Central memory CD4-positive, alpha-beta T cell (primary cell): ENCODE data around the gene TTLL12.
A peak's percentile ranks its signal among the peaks of the same experiment; 100 is the strongest.

ENCODE experiments used
- DNase-seq: peaks from one replicate; pipeline ENCODE4 v3.0.0; 2022
- total RNA-seq, 3 experiments: gene quantifications; one replicate each; lab custom pipeline; 2026; lab: John Stamatoyannopoulos, UW

Gene TTLL12
- 22.6 to 160 (median 46.8) reads per million in 3 experiments for total RNA-seq

GRCh38 chr22:43186272-43187170 lies at the start of gene TTLL12:
Gene TTLL12, minus strand, starts transcription at chr22:43187134. Its CDS starts 65 bp downstream, at chr22:43187069.
- DNase-seq: peak; percentile 64

DNA sequence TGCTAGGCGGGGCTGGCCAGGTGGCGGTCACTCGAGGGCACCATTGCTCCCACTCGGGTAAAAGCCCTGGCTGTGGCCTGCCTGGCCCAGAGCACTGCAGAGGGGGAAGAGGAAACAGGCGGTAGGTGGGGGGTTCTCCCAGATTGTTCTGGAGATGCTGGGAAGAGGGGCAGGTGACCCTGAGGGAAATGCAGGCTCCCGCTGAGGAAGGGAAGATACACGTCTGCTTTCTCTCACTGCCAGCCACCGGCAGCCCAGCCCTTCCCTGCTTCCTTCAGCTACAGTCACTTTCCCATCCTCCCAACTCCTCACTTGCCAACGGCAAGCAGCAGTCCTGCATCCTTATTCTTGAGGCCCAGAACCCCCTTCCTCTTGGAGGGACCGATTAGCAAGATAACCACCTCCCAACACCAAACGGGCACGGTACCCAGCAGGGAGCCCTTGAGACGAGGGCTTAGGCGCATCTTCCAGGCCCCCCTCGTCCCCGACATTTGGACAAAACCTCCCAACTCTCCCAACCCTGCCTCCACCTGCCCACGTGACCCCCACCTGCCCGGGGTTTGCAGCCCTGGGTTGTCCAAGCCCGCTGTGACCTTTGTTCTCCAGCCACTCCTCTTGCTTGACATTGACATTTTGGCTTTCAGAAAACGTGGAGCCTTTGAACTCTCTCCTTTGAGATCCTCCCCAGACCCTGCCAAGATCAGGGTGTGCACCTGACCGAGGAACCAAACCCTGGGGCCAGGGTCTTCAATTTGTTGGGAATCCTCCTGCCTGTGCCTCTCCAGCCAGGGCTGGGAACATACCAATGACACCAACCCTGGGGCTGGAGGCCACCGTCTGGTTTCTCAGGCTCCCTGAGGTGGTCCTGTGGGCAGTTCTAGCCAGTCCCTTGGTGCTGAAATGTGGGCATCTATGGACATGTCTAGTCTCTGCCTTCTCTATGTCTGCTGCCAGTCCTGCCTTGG lies 48.8 kb upstream of the TTLL12 start:
- DNase-seq: no peak

- DNase-seq: no peak
These were observed 47.5 kb upstream of the TTLL12 start for GRCh38 chr22:43234264-43234988.

GRCh38 chr22:43233529-43233928 lies 46.6 kb upstream of the TTLL12 start:
- DNase-seq: no peak

- DNase-seq: no peak
These were observed 45.5 kb upstream of the TTLL12 start for GRCh38 chr22:43232445-43232844.

DNA sequence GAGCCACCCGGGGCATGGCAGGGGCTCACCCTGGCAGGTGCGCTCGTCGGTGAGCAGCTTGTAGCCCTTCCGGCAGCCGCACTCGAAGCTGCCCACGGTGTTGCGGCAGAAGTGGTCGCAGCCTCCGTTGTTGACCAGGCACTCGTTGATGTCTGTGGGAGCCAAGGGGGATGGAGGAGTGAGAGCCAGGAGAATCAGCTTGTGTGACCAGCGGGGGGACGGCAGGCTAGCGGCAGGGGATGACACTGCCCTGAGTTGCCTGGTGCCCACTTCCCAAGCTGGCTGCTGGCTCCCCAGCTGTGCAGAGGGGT lies 44.7 kb upstream of the TTLL12 start:
- DNase-seq: no peak

GRCh38 chr22:43230971-43231723 lies 44.2 kb upstream of the TTLL12 start:
- peak; percentile 44 for DNase-seq

DNA sequence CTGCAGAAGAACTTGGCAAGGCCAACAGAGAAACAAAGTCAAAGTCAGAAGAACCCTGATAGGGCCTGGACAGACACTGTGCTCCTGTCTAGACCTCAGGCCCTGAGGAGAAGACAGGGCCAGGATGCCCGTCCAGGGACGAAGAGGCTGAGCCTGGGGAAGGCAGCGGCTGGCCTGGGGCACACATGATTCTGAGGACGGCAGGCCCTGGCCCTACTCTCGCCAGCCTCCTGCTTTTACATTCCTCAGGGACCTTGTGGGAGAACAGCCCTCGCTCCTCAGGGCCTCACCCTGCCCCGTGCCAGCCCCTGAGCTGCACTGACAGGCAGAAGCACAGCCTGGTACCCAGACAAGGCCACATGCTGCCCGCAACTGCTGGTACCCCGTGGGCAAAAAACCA lies 43.6 kb upstream of the TTLL12 start:
- DNase-seq: no peak

DNA sequence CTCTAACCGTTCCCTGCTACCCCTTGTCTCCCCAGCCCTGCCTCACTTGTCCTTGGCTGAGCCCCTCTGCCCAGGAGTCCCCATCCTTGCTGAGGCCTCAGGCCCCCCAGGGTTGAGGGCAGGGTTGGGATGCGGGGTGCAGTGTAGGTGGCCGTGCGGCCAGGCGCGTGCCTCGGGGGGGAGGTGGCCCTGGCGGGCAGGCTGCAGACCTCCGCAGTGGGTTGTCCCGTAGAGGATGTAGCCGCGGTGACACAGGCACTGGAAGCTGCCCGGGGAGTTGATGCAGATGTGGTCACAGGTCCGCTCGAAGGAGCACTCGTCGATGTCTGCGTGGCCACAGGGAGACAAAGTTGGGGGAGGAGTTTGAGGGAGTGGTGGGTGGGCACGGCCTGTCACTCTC lies 41.9 kb upstream of the TTLL12 start:
- no peak for DNase-seq

DNA sequence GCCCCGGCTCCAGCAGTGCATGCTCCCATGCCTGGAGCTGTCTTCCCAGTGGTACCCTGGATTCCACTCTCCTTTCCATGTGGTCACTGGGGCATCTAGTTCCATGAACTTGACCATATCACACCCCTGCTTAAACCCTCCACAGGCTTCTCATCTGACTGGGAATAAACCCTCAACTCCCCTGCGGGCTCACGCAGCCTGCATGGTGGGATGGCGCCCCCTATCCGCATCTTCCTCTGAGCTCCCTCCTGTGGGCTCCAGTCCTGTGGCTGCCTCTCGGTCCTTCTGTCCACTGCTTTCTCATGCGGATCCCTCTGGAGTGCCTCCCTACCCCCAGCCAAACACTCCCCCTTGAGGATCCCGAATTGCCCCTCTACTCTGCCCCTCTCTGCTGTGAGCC lies 41.4 kb upstream of the TTLL12 start:
- DNase-seq: no peak

GRCh38 chr22:43227239-43227630 lies 40.3 kb upstream of the TTLL12 start:
- no peak for DNase-seq

GRCh38 chr22:43226377-43227238 lies 39.7 kb upstream of the TTLL12 start:
- DNase-seq: no peak

DNA sequence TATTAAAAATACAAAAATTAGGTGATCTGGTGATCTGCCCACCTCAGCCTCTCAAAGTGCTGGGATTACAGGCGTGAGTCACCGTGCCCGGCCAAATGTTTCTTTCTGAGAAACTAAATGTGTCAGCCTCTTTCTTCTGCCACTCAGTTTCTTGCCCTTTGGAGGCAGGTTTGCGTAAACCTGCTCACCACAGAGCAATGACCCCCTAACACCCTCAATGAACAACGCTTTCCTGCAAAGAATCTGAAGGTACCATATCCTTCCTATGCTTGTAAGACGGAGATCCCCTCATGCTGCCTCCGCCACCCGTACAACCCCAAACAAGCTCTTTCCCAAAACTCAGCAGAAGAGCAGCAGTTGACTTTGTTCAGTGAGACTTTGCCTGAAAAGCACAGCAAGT lies 38.7 kb upstream of the TTLL12 start:
- no peak for DNase-seq

- no peak for DNase-seq
These were observed 36.1 kb upstream of the TTLL12 start for GRCh38 chr22:43222987-43223386.

DNA sequence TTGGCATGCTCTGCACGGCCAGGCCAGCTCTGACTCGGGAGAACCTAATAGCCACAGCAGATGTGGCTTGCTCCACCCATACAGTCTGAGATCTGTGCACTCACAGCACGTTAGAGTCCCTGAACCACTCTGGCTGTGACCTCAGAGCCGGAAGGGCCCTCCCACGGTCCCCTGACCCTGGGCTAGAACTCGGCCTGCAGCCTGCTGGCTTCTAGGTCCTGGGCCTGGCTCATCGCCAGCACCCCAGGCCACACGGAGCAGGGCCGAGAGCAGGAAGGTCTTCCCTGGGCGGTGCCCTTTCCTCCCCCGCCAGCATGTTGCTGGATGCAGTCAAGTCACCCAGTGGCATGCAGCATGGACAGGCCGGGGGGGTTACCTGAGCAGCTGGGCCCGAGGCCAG lies 35.3 kb upstream of the TTLL12 start:
- DNase-seq: no peak

DNA sequence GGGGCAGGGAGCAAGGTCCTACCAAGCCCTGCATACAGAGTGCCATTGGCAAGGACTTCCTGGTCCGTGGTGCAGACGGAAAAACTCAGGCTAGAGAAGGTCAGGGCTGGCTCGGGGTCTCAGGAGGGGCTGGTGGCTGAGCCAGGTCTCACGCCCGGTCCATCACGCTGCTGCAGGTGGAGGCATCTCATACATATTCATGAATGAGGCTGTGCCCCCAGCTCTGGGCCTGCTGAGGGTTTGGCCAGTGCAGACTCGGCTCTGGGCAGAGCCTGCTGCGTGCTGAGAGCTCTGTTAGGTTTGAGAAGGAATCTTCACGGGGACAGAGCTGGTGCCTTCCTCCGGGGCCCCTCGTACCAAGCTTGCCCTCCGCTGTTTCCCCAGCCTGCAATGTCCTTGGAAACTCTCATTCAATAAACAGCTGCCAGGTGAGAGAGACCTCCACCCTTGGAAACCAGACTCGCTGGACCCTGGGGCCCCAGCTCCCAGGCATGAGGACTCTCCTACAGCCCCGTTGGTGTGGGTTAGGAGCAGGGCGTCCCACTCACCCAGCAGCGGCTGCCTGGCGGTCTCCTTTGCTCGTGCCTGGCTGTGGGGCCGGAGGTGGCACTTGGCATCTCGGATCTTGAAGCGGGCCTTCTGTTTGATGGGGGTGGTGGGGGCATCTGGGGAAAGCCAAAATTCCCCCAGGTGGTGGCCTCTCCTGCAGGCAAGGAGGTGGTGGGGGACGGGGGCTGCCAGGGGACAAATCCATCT lies 33.9 kb upstream of the TTLL12 start:
- no peak for DNase-seq

DNA sequence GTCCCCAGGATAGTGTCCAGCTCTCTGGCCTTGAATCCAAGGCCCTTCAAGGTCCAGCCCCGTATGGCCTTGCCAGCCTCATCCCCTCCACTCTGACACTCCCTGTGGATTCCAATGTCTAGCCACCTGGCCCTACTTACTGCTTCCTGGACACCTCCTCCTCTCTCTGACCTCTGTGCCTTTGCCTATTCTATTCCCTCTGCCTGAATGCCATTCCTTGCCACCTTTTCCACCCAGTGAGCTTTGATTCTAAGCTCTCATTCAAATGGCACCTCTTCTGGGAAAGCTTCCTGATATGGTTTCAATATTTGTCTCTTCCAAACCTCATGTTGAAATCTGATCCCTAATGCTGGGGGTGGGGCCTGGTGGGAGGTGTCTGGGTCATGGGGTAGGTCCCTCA lies 31.9 kb upstream of the TTLL12 start:
- no peak for DNase-seq

DNA sequence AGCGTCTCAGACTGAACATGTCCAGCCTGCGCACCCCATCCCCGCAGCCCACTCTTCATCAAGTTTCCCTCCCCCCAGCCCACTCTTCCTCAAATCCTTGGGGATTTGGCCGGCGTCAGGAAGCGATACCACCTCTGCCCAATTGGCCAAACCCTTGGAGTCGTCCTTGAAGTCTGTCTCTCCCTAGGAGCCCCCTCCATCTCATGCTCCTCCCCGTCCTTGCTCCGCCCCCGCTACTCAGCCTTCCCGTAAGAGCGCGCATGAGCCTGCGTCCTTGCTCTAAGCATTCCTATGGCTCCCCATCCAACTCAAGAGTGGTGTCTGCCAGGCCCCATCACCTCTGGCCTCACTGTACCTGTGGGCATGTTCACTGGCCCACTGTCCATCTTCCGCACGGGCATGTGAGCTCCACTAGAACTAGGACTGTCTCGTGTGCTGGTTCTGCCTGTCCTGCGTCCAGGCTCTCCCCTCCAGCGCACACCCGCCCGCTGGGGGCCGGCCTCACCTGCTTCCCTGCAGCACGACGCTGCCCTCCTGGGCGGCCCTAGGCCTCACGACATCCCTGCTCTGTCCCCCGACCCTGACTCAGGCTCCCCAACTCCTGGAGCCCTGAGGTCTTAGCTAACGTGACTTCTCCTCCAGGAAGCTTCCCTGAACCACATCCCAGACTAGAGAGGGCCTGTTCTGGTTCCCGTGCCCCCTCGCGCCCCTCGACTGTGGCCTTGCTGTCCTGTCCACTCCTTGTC lies 30.5 kb upstream of the TTLL12 start:
- no peak for DNase-seq

GRCh38 chr22:43216738-43217137 lies 29.8 kb upstream of the TTLL12 start:
- DNase-seq: no peak

- DNase-seq: no peak
These were observed 27.0 kb upstream of the TTLL12 start for GRCh38 chr22:43213962-43214361.
